Smooth muscle cell (in vitro differentiated cells): Measurements from ENCODE around the gene TMEM170A. TPM values are rescaled to one million over a fixed set of nuclear protein-coding genes. Genes with fewer than 3 reads are reported as not detected.
"Not testable (repeated sequence)": the region's sequence is repeated elsewhere in the genome, so short reads cannot be mapped to it uniquely, and the experiment has no call there.

ENCODE experiments used
- DNase-seq: peaks from one replicate; lab custom pipeline; 2025; ENCODE audit not compliant: unreplicated experiment; lab: John Stamatoyannopoulos, UW
- H2AFZ ChIP-seq: fragments of 200-600 bp; sonication (generic); 2 replicates; pipeline ENCODE4 v1.6.0; 2016; ENCODE audit warnings: antibody characterized with exemption, low read depth, mild to moderate bottlenecking
- H3F3A ChIP-seq: fragments of 200-600 bp; sonication (generic); 2 replicates; pipeline ENCODE4 v1.6.0; 2017; ENCODE audit warnings: antibody characterized with exemption, low read depth
- H3K27ac ChIP-seq: fragments of 200-600 bp; sonication (generic); 2 replicates; pipeline ENCODE4 v1.5.1; 2016; ENCODE audit warnings: low read depth, mild to moderate bottlenecking
- H3K27me3 ChIP-seq: fragments of 200-600 bp; sonication (generic); 2 replicates; pipeline ENCODE4 v1.6.1; 2016; ENCODE audit warnings: low read depth, mild to moderate bottlenecking
- H3K36me3 ChIP-seq: fragments of 200-600 bp; sonication (generic); 2 replicates; pipeline ENCODE4 v1.5.1; 2016; ENCODE audit warnings: low read depth
- H3K4me1 ChIP-seq: fragments of 200-600 bp; sonication (generic); 2 replicates; pipeline ENCODE4 v1.5.1; 2016; ENCODE audit warnings: low read depth
- H3K4me2 ChIP-seq: fragments of 200-600 bp; sonication (generic); 2 replicates; pipeline ENCODE4 v1.6.0; 2016; ENCODE audit warnings: mild to moderate bottlenecking
- H3K4me3 ChIP-seq: fragments of 200-600 bp; sonication (generic); 2 replicates; pipeline ENCODE4 v1.5.1; 2016; ENCODE audit warnings: mild to moderate bottlenecking
- H3K79me2 ChIP-seq: fragments of 200-600 bp; sonication (generic); 2 replicates; pipeline ENCODE4 v1.6.0; 2016; ENCODE audit warnings: low read depth, mild to moderate bottlenecking
- H3K9ac ChIP-seq: fragments of 200-600 bp; sonication (generic); 2 replicates; pipeline ENCODE4 v1.6.0; 2016; ENCODE audit warnings: low read depth
- H3K9me3 ChIP-seq: fragments of 200-600 bp; sonication (generic); replicated peaks from 2 replicates; pipeline ENCODE4 v1.5.1; 2016; ENCODE audit warnings: low read depth
- H4K20me1 ChIP-seq: fragments of 200-600 bp; sonication (generic); 2 replicates; pipeline ENCODE4 v1.6.0; 2016; ENCODE audit warnings: low read depth
- WGBS: methylation state at CpG from one replicate; pipeline ENCODE4 v1.1.7; 2016; ENCODE audit warnings: low lambda C conversion rate; 5-methylcytosine and 5-hydroxymethylcytosine counted together
- polyA plus RNA-seq: library from polyadenylated mRNA; unstranded; fragments of >200 nt; fragmentation: Nextera tagmentation; extraction: Ambion mirVana; gene quantifications from 2 replicates; pipeline ENCODE4 v1.2.1, GENCODE V29; 2016
- total RNA-seq: library from RNA; depleted of rRNA; stranded (reverse); fragments of >200 nt; gene quantifications from 2 replicates; pipeline ENCODE4 v1.2.3, GENCODE V29; 2014
- TF ChIP-seq, protein P1 (sequence below): fragments of 200-600 bp; sonication (generic); IDR thresholded peaks from 2 replicates; pipeline ENCODE4 v1.5.1; 2017; ENCODE audit warnings: borderline replicate concordance, mild to moderate bottlenecking, antibody characterized with exemption; ENCODE audit not compliant: insufficient read depth, poor library complexity, severe bottlenecking

Gene TMEM170A
- total and polyA plus RNA-seq, 2 experiments from 2014 or later, result 10.0 to 12.9 TPM

DNA sequence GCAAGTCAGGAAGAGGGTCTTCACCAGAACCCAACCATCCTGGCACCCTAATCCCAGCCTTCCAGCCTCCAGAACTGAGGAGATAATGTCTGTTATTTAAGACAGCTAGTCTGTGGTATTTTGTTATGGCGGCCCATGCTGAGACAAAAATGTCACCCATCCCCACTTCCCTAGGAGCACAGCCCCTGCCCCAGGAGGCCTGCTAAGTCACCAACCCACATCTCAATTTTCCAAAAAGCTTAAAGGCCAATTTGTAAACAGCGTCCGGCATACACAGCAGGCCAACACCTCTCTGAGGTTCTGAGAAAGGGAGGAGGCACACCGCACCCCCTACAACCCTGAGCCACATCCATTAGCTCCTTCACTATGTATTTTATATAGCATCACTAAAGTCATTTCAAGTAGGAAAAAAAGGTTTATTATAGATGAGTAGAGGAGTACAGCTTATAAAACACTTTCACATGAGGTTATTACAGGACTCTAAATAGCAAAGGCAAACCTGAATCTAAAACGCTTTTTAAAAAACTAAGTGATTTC, 6.9 kb downstream of the TMEM170A start:
- WGBS, result 91% methylated on average over 5 of the region's 5 CpGs
- peaks cover 32% of the 10 kb centered on the region for H3K4me1 ChIP-seq
- no peaks in the 10 kb centered on the region for H3K36me3 ChIP-seq
- H3K79me2 ChIP-seq, result peaks cover 93% of the 10 kb centered on the region
- no peaks in the 10 kb centered on the region for H3K27me3 ChIP-seq
- H3K4me2 ChIP-seq, result no peak overlapping the region
- TF ChIP-seq, protein P1, sequence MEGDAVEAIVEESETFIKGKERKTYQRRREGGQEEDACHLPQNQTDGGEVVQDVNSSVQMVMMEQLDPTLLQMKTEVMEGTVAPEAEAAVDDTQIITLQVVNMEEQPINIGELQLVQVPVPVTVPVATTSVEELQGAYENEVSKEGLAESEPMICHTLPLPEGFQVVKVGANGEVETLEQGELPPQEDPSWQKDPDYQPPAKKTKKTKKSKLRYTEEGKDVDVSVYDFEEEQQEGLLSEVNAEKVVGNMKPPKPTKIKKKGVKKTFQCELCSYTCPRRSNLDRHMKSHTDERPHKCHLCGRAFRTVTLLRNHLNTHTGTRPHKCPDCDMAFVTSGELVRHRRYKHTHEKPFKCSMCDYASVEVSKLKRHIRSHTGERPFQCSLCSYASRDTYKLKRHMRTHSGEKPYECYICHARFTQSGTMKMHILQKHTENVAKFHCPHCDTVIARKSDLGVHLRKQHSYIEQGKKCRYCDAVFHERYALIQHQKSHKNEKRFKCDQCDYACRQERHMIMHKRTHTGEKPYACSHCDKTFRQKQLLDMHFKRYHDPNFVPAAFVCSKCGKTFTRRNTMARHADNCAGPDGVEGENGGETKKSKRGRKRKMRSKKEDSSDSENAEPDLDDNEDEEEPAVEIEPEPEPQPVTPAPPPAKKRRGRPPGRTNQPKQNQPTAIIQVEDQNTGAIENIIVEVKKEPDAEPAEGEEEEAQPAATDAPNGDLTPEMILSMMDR, result no peak
- DNase-seq, result no peak
- H4K20me1 ChIP-seq, result peaks cover 99% of the 10 kb centered on the region
- H3K9me3 ChIP-seq, result no peaks in the 10 kb centered on the region
- H2AFZ ChIP-seq, result no peak overlapping the region
- no peak overlapping the region for H3K9ac ChIP-seq
- H3K4me3 ChIP-seq, result no peak overlapping the region
- no peaks in the 10 kb centered on the region for H3F3A ChIP-seq
- H3K27ac ChIP-seq, result no peak overlapping the region

GRCh38 chr16:75456971-75457370, 7.5 kb downstream of the TMEM170A start:
- no peak for DNase-seq
- peaks cover 93% of the 10 kb centered on the region for H3K79me2 ChIP-seq
- TF ChIP-seq, protein P1, result no peak

GRCh38 chr16:75456486-75456885, 8.0 kb downstream of the TMEM170A start:
- peaks cover 96% of the 10 kb centered on the region for H4K20me1 ChIP-seq

More at GRCh38 chr16:75456971-75457370, 7.5 kb downstream of the TMEM170A start:
- WGBS, result 100% methylated on average over 1 of the region's 1 CpG
- Histone ChIP-seq H3K9me3 (no peaks in the 10 kb centered on the region), H3K27me3 (no peaks in the 10 kb centered on the region), H2AFZ (no peak overlapping the region), H3K36me3 (no peaks in the 10 kb centered on the region), H3K4me3 (no peak overlapping the region), H3K27ac (no peak overlapping the region), H3F3A (no peaks in the 10 kb centered on the region), H3K4me1 (peaks cover 32% of the 10 kb centered on the region), H3K9ac (no peak overlapping the region), H3K4me2 (no peak overlapping the region), H4K20me1 (peaks cover 98% of the 10 kb centered on the region)

GRCh38 chr16:75455677-75456076, 8.8 kb downstream of the TMEM170A start:
- DNase-seq, result no peak

More at GRCh38 chr16:75456486-75456885, 8.0 kb downstream of the TMEM170A start:
- not testable (repeated sequence) for H3K9ac ChIP-seq, H3K27ac ChIP-seq, H3K4me2 ChIP-seq, DNase-seq, H3F3A ChIP-seq, H3K9me3 ChIP-seq, H2AFZ ChIP-seq, H3K36me3 ChIP-seq, H3K27me3 ChIP-seq, H3K4me3 ChIP-seq
- Histone ChIP-seq H3K79me2 (peaks cover 90% of the 10 kb centered on the region), H3K4me1 (peaks cover 32% of the 10 kb centered on the region)
- WGBS, result 97% methylated on average over 4 of the region's 4 CpGs

More at GRCh38 chr16:75455677-75456076, 8.8 kb downstream of the TMEM170A start:
- no peak overlapping the region for H3K4me3 ChIP-seq
- H3K9ac ChIP-seq, result no peak overlapping the region
- WGBS, result 77% methylated on average over 5 of the region's 5 CpGs
- no peaks in the 10 kb centered on the region for H3K9me3 ChIP-seq
- H3K79me2 ChIP-seq, result peaks cover 88% of the 10 kb centered on the region
- H3K27ac ChIP-seq, result no peak overlapping the region
- no peaks in the 10 kb centered on the region for H3F3A ChIP-seq
- H3K4me1 ChIP-seq, result peaks cover 31% of the 10 kb centered on the region
- H4K20me1 ChIP-seq, result peaks cover 95% of the 10 kb centered on the region
- H3K27me3 ChIP-seq, result no peaks in the 10 kb centered on the region
- TF ChIP-seq, protein P1, result no peak
- H3K36me3 ChIP-seq, result no peaks in the 10 kb centered on the region
- no peak overlapping the region for H3K4me2 ChIP-seq
- H2AFZ ChIP-seq, result no peak overlapping the region
